IMR-90 (cell line): ENCODE data around the gene MPPED2.

Source experiments
- BHLHE40 ChIP-seq: fragments of 150-350 bp; IDR thresholded peaks from 2 replicates; pipeline ENCODE4 v1.6.1; 2016; ENCODE audit warnings: mild to moderate bottlenecking, low read depth, low read length
- CEBPB ChIP-seq: IDR thresholded peaks from 2 replicates; pipeline ENCODE4 v1.6.1; 2012; ENCODE audit warnings: low read depth, low read length, improper control_type of control experiment
- CTCF ChIP-seq: conservative IDR thresholded peaks from 2 replicates; pipeline ENCODE4 v1.5.1; 2012; ENCODE audit warnings: mild to moderate bottlenecking, low read depth, low read length, improper control_type of control experiment
- FOS ChIP-seq: fragments of 150-350 bp; IDR thresholded peaks from 2 replicates; pipeline ENCODE4 v1.6.1; 2016; ENCODE audit warnings: low read depth, low read length
- MAZ ChIP-seq: IDR thresholded peaks from 2 replicates; pipeline ENCODE4 v1.6.1; 2012; ENCODE audit warnings: low read depth, mild to moderate bottlenecking, low read length, improper control_type of control experiment, moderate library complexity, borderline replicate concordance
- NFE2L2 ChIP-seq: fragments of 150-350 bp; IDR thresholded peaks from 2 replicates; pipeline ENCODE4 v1.6.1; 2016; ENCODE audit warnings: low read depth, mild to moderate bottlenecking, low read length
- POLR2A ChIP-seq: IDR thresholded peaks from 2 replicates; pipeline ENCODE4 v1.6.1; 2012; ENCODE audit warnings: mild to moderate bottlenecking, low read depth, low read length
- RAD21 ChIP-seq: IDR thresholded peaks from 2 replicates; pipeline ENCODE4 v1.6.1; 2012; ENCODE audit warnings: low read length, improper control_type of control experiment
- RCOR1 ChIP-seq: IDR thresholded peaks from 2 replicates; pipeline ENCODE4 v1.6.1; 2012; ENCODE audit warnings: mild to moderate bottlenecking, low read length, improper control_type of control experiment; ENCODE audit not compliant: insufficient replicate concordance
- RFX5 ChIP-seq: IDR thresholded peaks from 2 replicates; pipeline ENCODE4 v1.8.0; 2012; ENCODE audit warnings: low read depth, mild to moderate bottlenecking, low read length, moderate library complexity
- SMC3 ChIP-seq: fragments of 150-350 bp; IDR thresholded peaks from 2 replicates; pipeline ENCODE4 v1.6.1; 2016; ENCODE audit warnings: low read depth, mild to moderate bottlenecking, antibody characterized with exemption, low read length, moderate library complexity

GRCh38 chr11:30567120-30567519 is 19.0 kb downstream of the MPPED2 start:
- TF ChIP-seq NFE2L2 = no peak
- TF ChIP-seq RFX5 = no peak
- TF ChIP-seq CTCF = no peak
- no peak for TF ChIP-seq RAD21
- no peak for TF ChIP-seq BHLHE40
- TF ChIP-seq RCOR1 = no peak
- TF ChIP-seq POLR2A = no peak
- TF ChIP-seq SMC3 = no peak
- no peak for TF ChIP-seq CEBPB
- TF ChIP-seq FOS = no peak
- no peak for TF ChIP-seq MAZ
